GM21447 (cell line): Measurements from ENCODE around the gene PDE8A.
A peak's percentile ranks its signal among the peaks of the same experiment; 100 is the strongest.
"Not testable (repeated sequence)": the region's sequence is repeated elsewhere in the genome, so short reads cannot be mapped to it uniquely, and the experiment has no call there.

Experiments
- ATAC-seq: cut with Tn5 transposase; IDR thresholded peaks from one replicate; pipeline ENCODE4 v1.9.1; 2021; ENCODE audit not compliant: unreplicated experiment

PDE8A gene

GRCh38 chr15:84960391-84961113 is 21.1 kb upstream of the PDE8A start:
- ATAC-seq, result no peak

- no peak for ATAC-seq
Observed at GRCh38 chr15:84961114-84961452, 20.6 kb upstream of the PDE8A start.

- ATAC-seq, result no peak
Observed at GRCh38 chr15:84961707-84962106, 19.9 kb upstream of the PDE8A start.

- no peak for ATAC-seq
Observed at GRCh38 chr15:84962955-84963354, 18.7 kb upstream of the PDE8A start.

- no peak for ATAC-seq
Observed at GRCh38 chr15:84967380-84967779, 14.3 kb upstream of the PDE8A start.

- ATAC-seq, result no peak
Observed at GRCh38 chr15:84968301-84968700, 13.4 kb upstream of the PDE8A start.

- ATAC-seq, result no peak
Observed at GRCh38 chr15:84969257-84969656, 12.4 kb upstream of the PDE8A start.

- no peak for ATAC-seq
Observed at GRCh38 chr15:84970843-84971242, 10.8 kb upstream of the PDE8A start.

- no peak for ATAC-seq
Observed at GRCh38 chr15:84973492-84974460, 7.9 kb upstream of the PDE8A start.

- ATAC-seq, result no peak
Observed at GRCh38 chr15:84975871-84976351, 5.7 kb upstream of the PDE8A start.

GRCh38 chr15:84976746-84977345 is 4.8 kb upstream of the PDE8A start:
- no peak for ATAC-seq

GRCh38 chr15:84979651-84980050 is 2.0 kb upstream of the PDE8A start:
- no peak for ATAC-seq

- ATAC-seq, result peak; percentile 54
Observed at GRCh38 chr15:84980196-84981053, 1.2 kb upstream of the PDE8A start.

GRCh38 chr15:84981054-84981710 is 474 bp upstream of the PDE8A start:
- ATAC-seq, result peak; percentile 59

- no peak for ATAC-seq
Observed at GRCh38 chr15:84982301-84982920, 755 bp downstream of the PDE8A start.

- no peak for ATAC-seq
Observed at GRCh38 chr15:84983294-84983693, 1.6 kb downstream of the PDE8A start.

GRCh38 chr15:84983711-84984110 is 2.1 kb downstream of the PDE8A start:
- ATAC-seq, result no peak

- ATAC-seq, result no peak
Observed at GRCh38 chr15:84985158-84985557, 3.5 kb downstream of the PDE8A start.

GRCh38 chr15:84987351-84987750 is 5.7 kb downstream of the PDE8A start:
- ATAC-seq, result not testable (repeated sequence)
